ENCODE measurements around the gene TPSB2.
A peak's percentile ranks its signal among the peaks of the same experiment; 100 is the strongest.

Gene TPSB2

DNA sequence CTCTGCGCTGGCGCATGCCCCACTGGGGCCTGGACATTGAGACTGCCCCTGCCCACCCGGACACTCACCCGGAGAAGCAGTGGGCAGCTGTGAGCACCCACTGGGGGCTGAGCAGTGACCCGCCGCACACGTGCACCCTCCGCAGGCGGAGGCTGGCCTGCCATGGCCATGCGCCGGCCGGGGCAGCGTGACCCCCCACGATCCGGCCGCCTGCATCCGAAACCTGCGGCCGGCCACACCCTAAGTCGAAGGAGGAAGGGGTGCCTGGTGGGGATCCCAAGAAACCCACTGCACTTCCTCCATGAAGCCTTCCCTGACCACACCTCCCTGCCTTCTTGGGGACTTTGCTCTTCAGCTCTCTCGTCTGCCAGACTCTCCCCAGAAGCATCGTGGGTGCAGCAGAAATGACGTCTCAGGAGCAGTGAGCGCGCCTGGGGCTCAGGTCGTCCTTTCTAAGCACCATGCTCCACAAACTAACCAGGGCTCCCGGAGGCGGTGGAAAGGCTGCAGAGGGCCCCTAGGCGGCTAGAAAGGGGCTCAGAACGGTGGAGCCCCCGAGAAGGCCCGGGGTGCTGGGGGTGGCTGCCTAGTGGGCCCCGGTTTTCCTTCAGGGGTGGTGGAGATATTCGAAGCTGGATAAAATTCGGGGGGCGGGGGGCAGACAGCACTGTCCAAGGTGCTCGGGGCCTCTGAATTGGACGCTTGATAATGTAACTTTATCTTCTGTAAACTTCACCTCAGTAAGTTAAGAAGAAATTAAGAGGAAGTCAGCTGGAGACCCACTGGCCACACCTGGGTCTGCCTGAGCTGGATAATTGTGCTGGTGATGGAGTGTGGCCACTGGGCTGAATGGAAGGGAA lies 6.4 kb downstream of the TPSB2 start:
- TF ChIP-seq, protein P1, sequence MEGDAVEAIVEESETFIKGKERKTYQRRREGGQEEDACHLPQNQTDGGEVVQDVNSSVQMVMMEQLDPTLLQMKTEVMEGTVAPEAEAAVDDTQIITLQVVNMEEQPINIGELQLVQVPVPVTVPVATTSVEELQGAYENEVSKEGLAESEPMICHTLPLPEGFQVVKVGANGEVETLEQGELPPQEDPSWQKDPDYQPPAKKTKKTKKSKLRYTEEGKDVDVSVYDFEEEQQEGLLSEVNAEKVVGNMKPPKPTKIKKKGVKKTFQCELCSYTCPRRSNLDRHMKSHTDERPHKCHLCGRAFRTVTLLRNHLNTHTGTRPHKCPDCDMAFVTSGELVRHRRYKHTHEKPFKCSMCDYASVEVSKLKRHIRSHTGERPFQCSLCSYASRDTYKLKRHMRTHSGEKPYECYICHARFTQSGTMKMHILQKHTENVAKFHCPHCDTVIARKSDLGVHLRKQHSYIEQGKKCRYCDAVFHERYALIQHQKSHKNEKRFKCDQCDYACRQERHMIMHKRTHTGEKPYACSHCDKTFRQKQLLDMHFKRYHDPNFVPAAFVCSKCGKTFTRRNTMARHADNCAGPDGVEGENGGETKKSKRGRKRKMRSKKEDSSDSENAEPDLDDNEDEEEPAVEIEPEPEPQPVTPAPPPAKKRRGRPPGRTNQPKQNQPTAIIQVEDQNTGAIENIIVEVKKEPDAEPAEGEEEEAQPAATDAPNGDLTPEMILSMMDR (IDR thresholded peaks at IDR 0.05; ENCODE audit: low read depth, low read length), result no peak
- DNase-seq (ENCODE audit: low read depth in 2 of 2), result no peak
- no peak overlapping the region for H3K4me3 ChIP-seq (replicated peaks in 1 of 2; ENCODE audit: low read depth in 2 of 2, low read length in 2 of 2)

DNA sequence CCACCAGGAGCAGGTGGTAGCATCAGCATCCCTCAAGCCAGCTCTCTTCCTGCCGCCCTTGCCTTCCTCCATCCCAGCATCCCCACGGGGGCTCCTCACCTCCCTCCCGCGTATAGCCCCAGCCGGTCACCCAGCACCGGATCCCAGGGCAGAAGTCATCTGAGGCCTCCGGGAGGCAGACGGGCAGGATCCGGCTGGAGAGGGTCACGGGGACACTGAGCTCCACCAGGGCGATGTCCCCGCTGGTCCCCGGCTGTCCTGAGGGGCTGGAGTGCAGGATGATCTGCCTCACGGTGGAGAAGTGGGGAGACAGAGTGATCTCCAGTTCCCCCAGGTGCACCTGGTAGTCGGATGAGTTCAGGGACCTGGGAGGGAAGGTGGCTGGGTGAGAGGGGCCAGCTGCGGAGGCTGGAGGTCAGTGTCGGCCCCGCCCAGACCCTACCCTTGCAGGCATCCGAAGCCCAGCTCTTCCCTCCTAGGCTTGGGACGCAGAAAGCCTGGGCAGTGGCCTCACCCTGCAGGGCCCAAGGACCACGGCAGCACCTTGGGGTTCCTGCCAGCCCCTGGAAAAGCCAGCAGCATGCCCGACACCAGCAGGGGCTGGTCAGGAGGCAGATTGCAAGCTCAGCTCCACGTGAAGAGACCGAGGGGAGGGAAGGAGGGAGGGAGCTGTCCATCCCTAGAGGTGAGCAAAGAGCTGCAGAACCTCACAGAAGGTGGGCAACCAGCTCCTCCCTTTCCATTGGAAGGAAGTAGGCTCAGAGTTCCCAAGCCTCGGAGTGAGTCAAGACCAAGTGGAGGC lies 7.2 kb downstream of the TPSB2 start:
- TF ChIP-seq, protein P1 (IDR thresholded peaks at IDR 0.05; ENCODE audit: low read depth, low read length), result no peak
- DNase-seq (ENCODE audit: low read depth in 2 of 2), result no peak
- H3K4me3 ChIP-seq (replicated peaks in 1 of 2; ENCODE audit: low read depth in 2 of 2, low read length in 2 of 2), result no peak overlapping the region

DNA sequence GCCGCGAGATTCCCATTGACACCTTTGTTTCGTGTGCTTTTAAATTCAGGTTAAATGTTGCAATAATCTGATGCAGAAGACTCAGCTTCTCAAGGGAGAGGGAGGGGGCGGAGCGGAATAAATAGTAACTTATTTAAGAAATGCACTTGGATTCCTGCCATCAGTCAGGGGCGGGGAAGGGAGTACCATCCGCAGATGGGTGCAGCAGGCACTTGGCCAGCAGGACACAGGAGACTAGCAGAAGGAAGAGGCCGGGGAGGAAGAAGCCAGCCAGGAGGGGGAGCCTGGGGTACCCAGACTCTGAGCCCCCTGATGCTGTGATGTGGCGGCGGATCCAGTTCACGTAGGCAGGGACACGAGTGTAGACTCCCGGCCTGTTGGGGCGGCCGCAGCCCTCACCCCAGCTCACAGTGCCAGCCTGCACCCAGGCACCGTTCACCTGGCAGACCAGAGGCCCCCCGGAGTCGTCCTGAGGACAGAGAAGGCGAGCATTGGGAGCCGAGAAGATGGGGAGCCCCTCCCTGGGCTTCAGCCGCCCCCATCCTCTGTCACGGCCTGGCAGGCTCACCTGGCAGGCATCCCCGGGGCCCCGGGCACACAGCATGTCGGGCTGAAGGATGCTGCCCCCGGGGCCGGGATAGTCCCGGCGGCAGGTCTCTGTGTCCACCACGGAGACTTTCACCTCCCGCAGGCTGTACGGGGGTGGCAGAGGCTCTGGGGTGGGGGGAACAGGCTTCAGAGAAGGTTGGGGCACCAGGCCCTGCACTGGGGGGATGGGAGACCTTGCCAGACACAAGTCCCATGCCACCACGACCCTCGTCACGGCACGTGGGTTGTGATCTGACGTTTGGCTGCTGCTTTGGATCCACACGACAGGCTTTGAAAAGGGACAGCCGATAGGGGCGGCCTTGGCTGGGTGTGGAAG lies 8.1 kb downstream of the TPSB2 start:
- no peak overlapping the region for H3K4me3 ChIP-seq (replicated peaks in 1 of 2; ENCODE audit: low read depth in 2 of 2, low read length in 2 of 2)
- peak in 1 of 2 donors; percentile 8 for DNase-seq (ENCODE audit: low read depth in 2 of 2)
- TF ChIP-seq, protein P1 (IDR thresholded peaks at IDR 0.05; ENCODE audit: low read depth, low read length), result no peak

DNA sequence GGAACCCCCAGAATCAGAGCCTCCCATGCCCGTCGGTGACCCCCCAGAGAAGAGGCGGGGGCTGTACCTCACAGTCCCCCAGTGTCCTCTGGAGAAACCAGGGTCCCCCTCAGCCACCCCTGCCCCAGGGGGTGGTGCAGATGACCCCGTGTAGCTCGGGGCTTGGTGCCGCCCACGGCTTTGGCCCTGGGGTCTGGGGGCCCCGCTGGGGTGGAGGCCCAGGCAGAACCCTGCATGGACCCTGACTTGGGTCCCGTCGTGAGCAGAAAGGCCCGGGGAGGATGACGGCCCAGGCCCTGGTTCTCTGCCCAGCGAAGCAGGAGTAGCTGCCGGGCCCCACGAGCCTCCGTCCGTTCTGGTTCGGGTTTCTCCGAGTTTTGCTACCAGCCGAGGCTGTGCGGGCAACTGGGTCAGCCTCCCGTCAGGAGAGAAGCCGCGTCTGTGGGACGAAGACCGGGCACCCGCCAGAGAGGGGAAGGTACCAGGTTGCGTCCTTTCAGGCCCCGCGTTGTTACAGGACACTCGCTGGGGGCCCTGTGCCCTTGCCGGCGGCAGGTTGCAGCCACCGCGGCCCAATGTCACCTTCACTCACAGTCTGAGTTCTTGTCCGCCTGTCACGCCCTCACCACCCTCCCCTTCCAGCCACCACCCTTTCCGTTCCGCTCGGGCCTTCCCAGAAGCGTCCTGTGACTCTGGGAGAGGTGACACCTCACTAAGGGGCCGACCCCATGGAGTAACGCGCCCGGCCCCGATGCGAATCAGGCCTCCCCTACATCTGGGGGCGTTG lies 8.9 kb downstream of the TPSB2 start:
- TF ChIP-seq, protein P1 (IDR thresholded peaks at IDR 0.05; ENCODE audit: low read depth, low read length), result no peak
- H3K4me3 ChIP-seq (replicated peaks in 1 of 2; ENCODE audit: low read depth in 2 of 2, low read length in 2 of 2), result no peak overlapping the region
- no peak for DNase-seq (ENCODE audit: low read depth in 2 of 2)

DNA sequence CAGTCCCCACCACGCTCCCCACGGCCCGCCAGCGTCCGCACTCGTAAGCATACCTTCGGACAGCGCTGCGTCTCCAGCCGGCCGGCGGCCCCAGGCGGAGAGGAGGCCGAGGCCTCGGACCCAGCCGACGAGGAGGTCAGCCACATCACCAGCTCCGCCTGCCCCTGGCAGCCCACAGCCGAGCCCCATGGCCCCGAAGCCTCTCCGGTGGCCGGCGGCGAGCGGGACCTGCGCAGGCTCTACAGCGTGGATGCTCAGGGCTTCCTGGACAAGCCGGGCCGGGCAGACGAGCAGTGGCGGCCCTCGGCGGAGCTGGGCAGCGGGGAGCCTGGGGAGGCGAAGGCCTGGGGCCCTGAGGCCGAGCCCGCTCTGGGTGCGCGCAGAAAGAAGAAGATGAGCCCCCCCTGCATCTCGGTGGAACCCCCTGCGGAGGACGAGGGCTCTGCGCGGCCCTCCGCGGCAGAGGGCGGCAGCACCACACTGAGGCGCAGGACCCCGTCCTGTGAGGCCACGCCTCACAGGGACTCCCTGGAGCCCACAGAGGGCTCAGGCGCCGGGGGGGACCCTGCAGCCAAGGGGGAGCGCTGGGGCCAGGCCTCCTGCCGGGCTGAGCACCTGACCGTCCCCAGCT lies 9.8 kb downstream of the TPSB2 start:
- no peak overlapping the region for H3K4me3 ChIP-seq (replicated peaks in 1 of 2; ENCODE audit: low read depth in 2 of 2, low read length in 2 of 2)
- no peak for DNase-seq (ENCODE audit: low read depth in 2 of 2)
- TF ChIP-seq, protein P1 (IDR thresholded peaks at IDR 0.05; ENCODE audit: low read depth, low read length), result no peak

Measured in cardiac fibroblast (primary cell).